ENCODE data around the gene RBFOX2.

RBFOX2 gene

GRCh38 chr22:35900483-35901168 lies 128.0 kb downstream of the RBFOX2 start:
- no peak for DNase-seq (ENCODE audit: low spot score)

- no peak for DNase-seq (ENCODE audit: low spot score)
Measured at GRCh38 chr22:35899736-35900135, 128.9 kb downstream of the RBFOX2 start.

- no peak for DNase-seq (ENCODE audit: low spot score)
Measured at GRCh38 chr22:35896111-35896705, 132.4 kb downstream of the RBFOX2 start.

- no peak for DNase-seq (ENCODE audit: low spot score)
Measured at GRCh38 chr22:35894937-35895708, 133.5 kb downstream of the RBFOX2 start.

- DNase-seq (ENCODE audit: low spot score), result no peak
Measured at GRCh38 chr22:35894464-35894878, 134.2 kb downstream of the RBFOX2 start.

GRCh38 chr22:35893698-35894097 lies 134.9 kb downstream of the RBFOX2 start:
- no peak for DNase-seq (ENCODE audit: low spot score)

GRCh38 chr22:35892192-35892591 lies 136.4 kb downstream of the RBFOX2 start:
- no peak for DNase-seq (ENCODE audit: low spot score)

GRCh38 chr22:35891442-35891841 lies 137.2 kb downstream of the RBFOX2 start:
- DNase-seq (ENCODE audit: low spot score), result peak; percentile 36

GRCh38 chr22:35889071-35889470 lies 139.6 kb downstream of the RBFOX2 start:
- no peak for DNase-seq (ENCODE audit: low spot score)

- no peak for DNase-seq (ENCODE audit: low spot score)
Measured at GRCh38 chr22:35888181-35888870, 140.3 kb downstream of the RBFOX2 start.

- no peak for DNase-seq (ENCODE audit: low spot score)
Measured at GRCh38 chr22:35887296-35887875, 141.2 kb downstream of the RBFOX2 start.

- DNase-seq (ENCODE audit: low spot score), result no peak
Measured at GRCh38 chr22:35886309-35886708, 142.3 kb downstream of the RBFOX2 start.

- DNase-seq (ENCODE audit: low spot score), result no peak
Measured at GRCh38 chr22:35884529-35884928, 144.1 kb downstream of the RBFOX2 start.

- no peak for DNase-seq (ENCODE audit: low spot score)
Measured at GRCh38 chr22:35883031-35883620, 145.5 kb downstream of the RBFOX2 start.

- peak; percentile 45 for DNase-seq (ENCODE audit: low spot score)
Measured at GRCh38 chr22:35882211-35883030, 146.2 kb downstream of the RBFOX2 start.

- DNase-seq (ENCODE audit: low spot score), result no peak
Measured at GRCh38 chr22:35879351-35879750, 149.3 kb downstream of the RBFOX2 start.

- DNase-seq (ENCODE audit: low spot score), result no peak
Measured at GRCh38 chr22:35873426-35873825, 155.2 kb downstream of the RBFOX2 start.

GRCh38 chr22:35872451-35872850 lies 156.2 kb downstream of the RBFOX2 start:
- DNase-seq (ENCODE audit: low spot score), result no peak

GRCh38 chr22:35870517-35871293 lies 157.9 kb downstream of the RBFOX2 start:
- DNase-seq (ENCODE audit: low spot score), result no peak

GRCh38 chr22:35868938-35869337 lies 159.7 kb downstream of the RBFOX2 start:
- DNase-seq (ENCODE audit: low spot score), result no peak
